ENCODE measurements around the gene ZNFX1. TPM values are rescaled to one million over a fixed set of nuclear protein-coding genes. Genes with fewer than 3 reads are reported as not detected.

Gene ZNFX1
- total RNA-seq, 2 donors from 2014 or later, result 8.1 to 8.9 TPM

DNA sequence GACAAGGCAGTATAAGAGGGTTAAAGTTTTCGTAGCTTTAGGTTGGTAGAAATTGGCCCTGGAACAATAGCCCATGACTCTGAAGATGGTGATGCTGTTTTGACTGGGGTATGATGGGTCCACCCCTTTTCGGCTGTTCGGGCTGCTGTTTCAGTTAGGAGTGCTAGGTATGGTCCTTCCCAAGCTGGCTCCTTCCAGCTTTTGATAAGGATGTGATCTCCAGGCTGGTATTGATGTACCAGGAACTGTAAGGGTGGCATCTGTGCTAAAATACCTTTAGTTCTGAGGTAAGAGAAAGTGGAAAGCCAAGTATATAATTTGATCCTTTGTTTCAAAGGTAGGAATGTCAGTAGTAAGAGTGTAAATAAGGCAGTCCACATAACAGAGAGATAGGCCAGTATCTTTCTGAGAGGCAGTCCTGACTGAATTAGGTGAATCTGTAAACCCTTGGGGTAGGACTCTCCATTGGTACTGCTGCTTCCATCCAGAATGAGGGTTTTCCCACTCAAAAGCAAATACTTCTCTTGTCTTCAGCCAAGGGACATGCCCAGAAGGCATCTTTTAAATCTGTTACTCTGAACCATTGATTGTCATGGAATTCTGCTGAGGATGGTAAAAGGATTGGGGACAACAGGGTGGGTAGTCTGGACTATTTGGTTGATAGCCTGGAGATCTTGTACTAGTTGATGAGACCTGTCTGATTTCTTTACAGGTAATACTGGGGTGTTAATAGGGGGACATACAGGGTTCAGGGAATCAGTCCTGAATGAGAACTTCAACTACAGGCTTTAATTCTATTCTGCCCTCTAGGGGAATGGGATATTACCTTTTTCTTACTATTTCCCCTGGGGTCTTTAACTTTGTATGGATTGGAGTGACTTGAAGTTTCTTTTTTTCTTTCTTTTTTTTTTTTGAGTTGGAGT, 6.1 kb upstream of the ZNFX1 start:
- peaks cover 57% of the 10 kb centered on the region for H3K4me1 Mint-ChIP-seq
- peaks cover 35% of the 10 kb centered on the region for H3K9me3 Mint-ChIP-seq
- Histone ChIP-seq H3K27me3 (ENCODE audit: control insufficient read depth, insufficient read depth, low read length, poor library complexity, severe bottlenecking) (no peaks in the 10 kb centered on the region), H3K4me1 (ENCODE audit: control insufficient read depth, insufficient read depth, low read length) (peaks cover 4% of the 10 kb centered on the region), H3K4me3 (ENCODE audit: low read length) (peak overlapping the region; percentile 98), H3K36me3 (ENCODE audit: control insufficient read depth, insufficient read depth, low read length) (peaks cover 100% of the 10 kb centered on the region), H3K9ac (ENCODE audit: extremely low read depth, low read length, poor library complexity, severe bottlenecking) (peak overlapping the region; percentile 99), H3K9me3 (ENCODE audit: control insufficient read depth, low read length) (peaks cover 56% of the 10 kb centered on the region), H3K27ac (ENCODE audit: low read depth, low read length) (no peak overlapping the region)
- peak overlapping the region; percentile 100 for H3K4me3 Mint-ChIP-seq
- DNase-seq, result peak; percentile 54
- TF ChIP-seq CTCF (conservative IDR thresholded peaks at IDR 0.05), result no peak
- H3K27me3 Mint-ChIP-seq (ENCODE audit: insufficient read depth), result no peaks in the 10 kb centered on the region
- peaks cover 100% of the 10 kb centered on the region for H3K36me3 Mint-ChIP-seq (ENCODE audit: low read depth)
- 73 to 84% methylated on average over 3 of the region's 3 CpGs for WGBS, 2 experiments (ENCODE audit: insufficient coverage in 1 of 2, insufficient read length in 1 of 2)
- H3K27ac Mint-ChIP-seq, result peak overlapping the region; percentile 99

- Mint-ChIP-seq H3K36me3 (ENCODE audit: low read depth) (peaks cover 99% of the 10 kb centered on the region), H3K4me1 (peaks cover 57% of the 10 kb centered on the region), H3K27me3 (ENCODE audit: insufficient read depth) (no peaks in the 10 kb centered on the region), H3K9me3 (peaks cover 35% of the 10 kb centered on the region), H3K27ac (peak overlapping the region; percentile 99), H3K4me3 (peak overlapping the region; percentile 100)
- no peak for TF ChIP-seq CTCF (conservative IDR thresholded peaks at IDR 0.05)
- Histone ChIP-seq H3K9me3 (ENCODE audit: control insufficient read depth, low read length) (peaks cover 56% of the 10 kb centered on the region), H3K9ac (ENCODE audit: extremely low read depth, low read length, poor library complexity, severe bottlenecking) (peak overlapping the region; percentile 99), H3K27ac (ENCODE audit: low read depth, low read length) (no peak overlapping the region), H3K27me3 (ENCODE audit: control insufficient read depth, insufficient read depth, low read length, poor library complexity, severe bottlenecking) (no peaks in the 10 kb centered on the region), H3K4me3 (ENCODE audit: low read length) (peak overlapping the region; percentile 98), H3K36me3 (ENCODE audit: control insufficient read depth, insufficient read depth, low read length) (peaks cover 96% of the 10 kb centered on the region), H3K4me1 (ENCODE audit: control insufficient read depth, insufficient read depth, low read length) (peaks cover 4% of the 10 kb centered on the region)
- WGBS, 2 experiments (ENCODE audit: insufficient coverage in 1 of 2, insufficient read length in 1 of 2), result 66 to 78% methylated on average over 5 to 9 of the region's 9 CpGs
- DNase-seq, result peak; percentile 43
These were observed 5.4 kb upstream of the ZNFX1 start for GRCh38 chr20:49283176-49283702.

- peaks cover 4% of the 10 kb centered on the region for H3K4me1 ChIP-seq (ENCODE audit: control insufficient read depth, insufficient read depth, low read length)
- H3K9me3 ChIP-seq (ENCODE audit: control insufficient read depth, low read length), result peaks cover 56% of the 10 kb centered on the region
- 27 to 53% methylated on average over 15 to 20 of the region's 20 CpGs for WGBS, 2 experiments (ENCODE audit: insufficient coverage in 1 of 2, insufficient read length in 1 of 2)
- H3K9ac ChIP-seq (ENCODE audit: extremely low read depth, low read length, poor library complexity, severe bottlenecking), result peak overlapping the region; percentile 99
- H3K4me1 Mint-ChIP-seq, result peaks cover 57% of the 10 kb centered on the region
- H3K4me3 ChIP-seq (ENCODE audit: low read length), result peak overlapping the region; percentile 98
- H3K27ac Mint-ChIP-seq, result peak overlapping the region; percentile 99
- no peak for TF ChIP-seq CTCF (conservative IDR thresholded peaks at IDR 0.05)
- no peaks in the 10 kb centered on the region for H3K27me3 Mint-ChIP-seq (ENCODE audit: insufficient read depth)
- no peak overlapping the region for H3K27ac ChIP-seq (ENCODE audit: low read depth, low read length)
- peaks cover 94% of the 10 kb centered on the region for H3K36me3 Mint-ChIP-seq (ENCODE audit: low read depth)
- peaks cover 35% of the 10 kb centered on the region for H3K9me3 Mint-ChIP-seq
- peaks cover 91% of the 10 kb centered on the region for H3K36me3 ChIP-seq (ENCODE audit: control insufficient read depth, insufficient read depth, low read length)
- no peaks in the 10 kb centered on the region for H3K27me3 ChIP-seq (ENCODE audit: control insufficient read depth, insufficient read depth, low read length, poor library complexity, severe bottlenecking)
- peak; percentile 50 for DNase-seq
- peak overlapping the region; percentile 100 for H3K4me3 Mint-ChIP-seq
These were observed 4.8 kb upstream of the ZNFX1 start for GRCh38 chr20:49282584-49283171.

All from endodermal cell (in vitro differentiated cells).